Measurements from ENCODE around the gene SLBP.

- TF ChIP-seq CTCF (IDR thresholded peaks at IDR 0.05; ENCODE audit: insufficient read depth, low read length, poor library complexity, severe bottlenecking) (no peak), EZH2phosphoT487 (conservative IDR thresholded peaks at IDR 0.05; ENCODE audit: low read length) (no peak)
Measured at GRCh38 chr4:1716065-1716945, 4.2 kb upstream of the SLBP start.
